Hepatocyte (in vitro differentiated cells): ENCODE data around the gene ARHGAP30. TPM values are rescaled to one million over a fixed set of nuclear protein-coding genes. Genes with fewer than 3 reads are reported as not detected.

Experiments used
- DNase-seq: peaks from one replicate; pipeline ENCODE4 v3.0.0-alpha.2; 2016; ENCODE audit warnings: low spot score
- H2AFZ ChIP-seq: fragments of 200-600 bp; sonication (generic); 2 replicates; pipeline ENCODE4 v1.6.0; 2016; ENCODE audit warnings: antibody characterized with exemption, mild to moderate bottlenecking
- H3K27ac ChIP-seq: fragments of 200-600 bp; sonication (generic); 2 replicates; pipeline ENCODE4 v1.5.1; 2016; ENCODE audit warnings: mild to moderate bottlenecking
- H3K27me3 ChIP-seq: fragments of 200-600 bp; sonication (generic); 2 replicates; pipeline ENCODE4 v1.6.1; 2016
- H3K36me3 ChIP-seq: fragments of 200-600 bp; sonication (generic); replicated peaks from 2 replicates; pipeline ENCODE4 v1.5.1; 2016; ENCODE audit warnings: low read depth; ENCODE audit not compliant: insufficient read depth
- H3K4me1 ChIP-seq: fragments of 200-600 bp; sonication (generic); 2 replicates; pipeline ENCODE4 v1.5.1; 2016; ENCODE audit warnings: mild to moderate bottlenecking, moderate library complexity; ENCODE audit not compliant: insufficient read depth
- H3K4me2 ChIP-seq: fragments of 200-600 bp; sonication (generic); 2 replicates; pipeline ENCODE4 v1.6.0; 2016
- H3K4me3 ChIP-seq: fragments of 200-600 bp; sonication (generic); 2 replicates; pipeline ENCODE4 v1.5.1; 2016; ENCODE audit warnings: mild to moderate bottlenecking
- H3K79me2 ChIP-seq: fragments of 200-600 bp; sonication (generic); 2 replicates; pipeline ENCODE4 v1.6.0; 2017; ENCODE audit warnings: mild to moderate bottlenecking
- H3K9me2 ChIP-seq: fragments of 200-600 bp; sonication (generic); replicated peaks from 2 replicates; pipeline ENCODE4 v1.6.0; 2017; ENCODE audit warnings: mild to moderate bottlenecking; ENCODE audit not compliant: insufficient read depth
- H3K9me3 ChIP-seq: fragments of 200-600 bp; sonication (generic); 2 replicates; pipeline ENCODE4 v1.5.1; 2016; ENCODE audit warnings: low read depth, mild to moderate bottlenecking
- H4K20me1 ChIP-seq: fragments of 200-600 bp; sonication (generic); 2 replicates; pipeline ENCODE4 v1.6.0; 2016; ENCODE audit warnings: mild to moderate bottlenecking; ENCODE audit not compliant: insufficient read depth, poor library complexity, severe bottlenecking
- EZH2 ChIP-seq: fragments of 200-600 bp; sonication (generic); IDR thresholded peaks from 2 replicates; pipeline ENCODE4 v1.6.1; 2016; ENCODE audit warnings: antibody characterized with exemption, mild to moderate bottlenecking, borderline replicate concordance
- EZH2phosphoT487 ChIP-seq: fragments of 200-600 bp; sonication (generic); IDR thresholded peaks from one replicate; pipeline ENCODE4 v1.6.1; 2018; ENCODE audit warnings: antibody characterized with exemption, mild to moderate bottlenecking, low read depth, moderate library complexity; ENCODE audit not compliant: unreplicated experiment, severe bottlenecking
- WGBS: methylation state at CpG from one replicate; pipeline ENCODE4 v1.1.6; 2016; ENCODE audit warnings: low lambda C conversion rate; ENCODE audit errors: missing lambda C conversion rate; 5-methylcytosine and 5-hydroxymethylcytosine counted together
- polyA plus RNA-seq: library from polyadenylated mRNA; unstranded; fragments of >200 nt; fragmentation: Nextera tagmentation; extraction: Ambion mirVana; gene quantifications from 2 replicates; pipeline ENCODE4 v1.2.1, GENCODE V29; 2016
- total RNA-seq: library from RNA; depleted of rRNA; stranded (reverse); fragments of >200 nt; gene quantifications from 2 replicates; pipeline ENCODE4 v1.2.3, GENCODE V29; 2014
- TF ChIP-seq, protein P1 (sequence below): fragments of 200-600 bp; sonication (generic); IDR thresholded peaks from 2 replicates; pipeline ENCODE4 v1.5.1; 2016; ENCODE audit warnings: antibody characterized with exemption, mild to moderate bottlenecking; ENCODE audit not compliant: poor library complexity

ARHGAP30 gene
- total and polyA plus RNA-seq, 2 experiments from 2014 or later: 0.80 to 1.7 TPM

- H3K27me3 ChIP-seq: no peaks in the 10 kb centered on the region
- no peaks in the 10 kb centered on the region for H3K36me3 ChIP-seq
- H3K4me3 ChIP-seq: no peak overlapping the region
- H3K9me3 ChIP-seq: no peaks in the 10 kb centered on the region
- no peak overlapping the region for H3K4me2 ChIP-seq
- DNase-seq: no peak
- H3K27ac ChIP-seq: no peak overlapping the region
- peaks cover 75% of the 10 kb centered on the region for H3K79me2 ChIP-seq
- WGBS: 94% methylated on average over 12 of the region's 12 CpGs
- H2AFZ ChIP-seq: no peak overlapping the region
- H4K20me1 ChIP-seq: peaks cover 8% of the 10 kb centered on the region
- peaks cover 25% of the 10 kb centered on the region for H3K4me1 ChIP-seq
- no peaks in the 10 kb centered on the region for H3K9me2 ChIP-seq
- TF ChIP-seq EZH2 (no peak), EZH2phosphoT487 (no peak)
- TF ChIP-seq, protein P1, sequence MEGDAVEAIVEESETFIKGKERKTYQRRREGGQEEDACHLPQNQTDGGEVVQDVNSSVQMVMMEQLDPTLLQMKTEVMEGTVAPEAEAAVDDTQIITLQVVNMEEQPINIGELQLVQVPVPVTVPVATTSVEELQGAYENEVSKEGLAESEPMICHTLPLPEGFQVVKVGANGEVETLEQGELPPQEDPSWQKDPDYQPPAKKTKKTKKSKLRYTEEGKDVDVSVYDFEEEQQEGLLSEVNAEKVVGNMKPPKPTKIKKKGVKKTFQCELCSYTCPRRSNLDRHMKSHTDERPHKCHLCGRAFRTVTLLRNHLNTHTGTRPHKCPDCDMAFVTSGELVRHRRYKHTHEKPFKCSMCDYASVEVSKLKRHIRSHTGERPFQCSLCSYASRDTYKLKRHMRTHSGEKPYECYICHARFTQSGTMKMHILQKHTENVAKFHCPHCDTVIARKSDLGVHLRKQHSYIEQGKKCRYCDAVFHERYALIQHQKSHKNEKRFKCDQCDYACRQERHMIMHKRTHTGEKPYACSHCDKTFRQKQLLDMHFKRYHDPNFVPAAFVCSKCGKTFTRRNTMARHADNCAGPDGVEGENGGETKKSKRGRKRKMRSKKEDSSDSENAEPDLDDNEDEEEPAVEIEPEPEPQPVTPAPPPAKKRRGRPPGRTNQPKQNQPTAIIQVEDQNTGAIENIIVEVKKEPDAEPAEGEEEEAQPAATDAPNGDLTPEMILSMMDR: no peak
Measured at GRCh38 chr1:161115132-161115711, 45.5 kb upstream of the ARHGAP30 start.

GRCh38 chr1:161114556-161114955 is 44.9 kb upstream of the ARHGAP30 start:
- H3K4me1 ChIP-seq: peaks cover 21% of the 10 kb centered on the region

DNA sequence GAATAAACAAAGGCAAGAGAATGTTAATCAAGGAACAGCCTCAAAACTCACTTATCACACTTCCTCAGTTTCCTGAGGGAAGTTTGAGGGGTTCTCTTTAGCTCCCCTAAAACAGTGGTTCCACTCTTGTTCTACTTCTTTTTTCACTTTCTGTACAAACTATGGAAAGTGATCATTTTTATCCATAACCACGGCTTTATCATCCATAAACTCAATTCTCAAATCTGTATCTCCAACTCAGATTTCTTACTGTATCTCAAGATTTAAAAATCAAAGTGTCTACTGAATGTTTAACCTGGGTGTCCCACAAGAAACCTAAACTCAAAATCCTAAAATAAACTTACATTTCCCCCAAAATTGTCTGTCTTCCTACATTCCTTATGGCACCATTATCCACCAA is 44.2 kb upstream of the ARHGAP30 start:
- 93% methylated on average over 1 of the region's 1 CpG for whole genome bisulfite sequencing
- peaks cover 8% of the 10 kb centered on the region for H4K20me1 ChIP-seq

More at GRCh38 chr1:161114556-161114955, 44.9 kb upstream of the ARHGAP30 start:
- H3K36me3 ChIP-seq: no peaks in the 10 kb centered on the region
- H2AFZ ChIP-seq: no peak overlapping the region
- H3K4me2 ChIP-seq: no peak overlapping the region
- H3K27ac ChIP-seq: no peak overlapping the region
- H3K9me3 ChIP-seq: no peaks in the 10 kb centered on the region
- H3K79me2 ChIP-seq: peaks cover 80% of the 10 kb centered on the region
- TF ChIP-seq, protein P1: no peak
- no peak for TF ChIP-seq EZH2phosphoT487
- no peak for TF ChIP-seq EZH2
- no peaks in the 10 kb centered on the region for H3K27me3 ChIP-seq
- H3K4me3 ChIP-seq: no peak overlapping the region
- 95% methylated on average over 2 of the region's 2 CpGs for WGBS
- H3K9me2 ChIP-seq: no peaks in the 10 kb centered on the region
- no peak for DNase-seq
- H4K20me1 ChIP-seq: peaks cover 8% of the 10 kb centered on the region

More for the DNA sequence above, 44.2 kb upstream of the ARHGAP30 start:
- no peaks in the 10 kb centered on the region for H3K36me3 ChIP-seq
- H3K4me3 ChIP-seq: no peak overlapping the region
- TF ChIP-seq, protein P1: no peak
- no peak for TF ChIP-seq EZH2
- no peak for TF ChIP-seq EZH2phosphoT487
- no peaks in the 10 kb centered on the region for H3K27me3 ChIP-seq
- no peak overlapping the region for H3K27ac ChIP-seq
- no peak overlapping the region for H3K4me2 ChIP-seq
- no peak overlapping the region for H2AFZ ChIP-seq
- H3K79me2 ChIP-seq: peaks cover 87% of the 10 kb centered on the region
- no peaks in the 10 kb centered on the region for H3K9me3 ChIP-seq
- H3K4me1 ChIP-seq: peaks cover 15% of the 10 kb centered on the region
- H3K9me2 ChIP-seq: no peaks in the 10 kb centered on the region
- no peak for DNase-seq
